Measurements from ENCODE around the gene RIMBP2.

Gene RIMBP2

DNA sequence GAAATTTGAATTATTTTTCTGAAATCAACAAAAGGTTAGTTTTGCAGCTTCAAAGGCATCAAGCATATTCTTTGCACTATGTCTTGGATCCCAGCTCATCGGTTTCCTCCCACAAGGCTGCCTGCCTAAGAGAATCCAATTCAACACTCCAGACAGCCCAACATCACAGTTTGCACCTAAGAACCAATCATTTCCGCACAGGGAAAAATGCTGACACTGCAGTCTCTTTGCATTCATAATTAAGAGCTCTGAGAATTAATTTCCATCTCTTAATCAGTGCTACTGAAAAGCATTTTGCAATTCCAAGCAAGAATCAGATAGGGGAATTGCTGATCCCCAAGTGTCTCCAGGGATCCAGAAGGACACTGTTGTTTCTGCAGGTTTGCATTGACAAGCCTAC lies 202.5 kb downstream of the RIMBP2 start:
- TF ChIP-seq, protein P1, sequence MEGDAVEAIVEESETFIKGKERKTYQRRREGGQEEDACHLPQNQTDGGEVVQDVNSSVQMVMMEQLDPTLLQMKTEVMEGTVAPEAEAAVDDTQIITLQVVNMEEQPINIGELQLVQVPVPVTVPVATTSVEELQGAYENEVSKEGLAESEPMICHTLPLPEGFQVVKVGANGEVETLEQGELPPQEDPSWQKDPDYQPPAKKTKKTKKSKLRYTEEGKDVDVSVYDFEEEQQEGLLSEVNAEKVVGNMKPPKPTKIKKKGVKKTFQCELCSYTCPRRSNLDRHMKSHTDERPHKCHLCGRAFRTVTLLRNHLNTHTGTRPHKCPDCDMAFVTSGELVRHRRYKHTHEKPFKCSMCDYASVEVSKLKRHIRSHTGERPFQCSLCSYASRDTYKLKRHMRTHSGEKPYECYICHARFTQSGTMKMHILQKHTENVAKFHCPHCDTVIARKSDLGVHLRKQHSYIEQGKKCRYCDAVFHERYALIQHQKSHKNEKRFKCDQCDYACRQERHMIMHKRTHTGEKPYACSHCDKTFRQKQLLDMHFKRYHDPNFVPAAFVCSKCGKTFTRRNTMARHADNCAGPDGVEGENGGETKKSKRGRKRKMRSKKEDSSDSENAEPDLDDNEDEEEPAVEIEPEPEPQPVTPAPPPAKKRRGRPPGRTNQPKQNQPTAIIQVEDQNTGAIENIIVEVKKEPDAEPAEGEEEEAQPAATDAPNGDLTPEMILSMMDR (IDR thresholded peaks at IDR 0.05; ENCODE audit: insufficient read depth, low read depth, low read length, missing control alignments) = no peak
- H3K4me3 ChIP-seq (ENCODE audit: low read depth, low read length) = no peak overlapping the region
- DNase-seq (ENCODE audit: low read depth) = no peak

DNA sequence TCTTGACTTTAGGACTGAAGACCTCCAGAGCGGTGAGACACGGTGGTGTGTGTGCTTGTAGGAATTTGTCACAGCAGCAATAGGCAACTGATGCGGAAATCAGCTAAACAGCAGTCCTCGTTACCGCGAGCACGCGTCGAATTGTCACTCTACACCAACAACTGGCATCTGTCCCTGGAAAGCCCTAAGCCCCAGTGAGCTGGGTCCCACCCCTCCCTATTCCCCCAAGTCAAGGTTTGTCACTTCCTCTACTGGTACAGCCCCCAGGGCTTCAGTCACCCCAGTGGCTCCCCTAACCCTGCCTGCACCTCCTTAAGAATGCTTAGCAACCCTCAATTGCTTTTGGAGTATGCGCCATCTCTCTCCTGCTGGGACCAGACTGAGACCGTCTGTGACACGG lies 204.8 kb downstream of the RIMBP2 start:
- no peak overlapping the region for H3K4me3 ChIP-seq (ENCODE audit: low read depth, low read length)
- TF ChIP-seq, protein P1 (IDR thresholded peaks at IDR 0.05; ENCODE audit: insufficient read depth, low read depth, low read length, missing control alignments) = no peak
- DNase-seq (ENCODE audit: low read depth) = no peak

DNA sequence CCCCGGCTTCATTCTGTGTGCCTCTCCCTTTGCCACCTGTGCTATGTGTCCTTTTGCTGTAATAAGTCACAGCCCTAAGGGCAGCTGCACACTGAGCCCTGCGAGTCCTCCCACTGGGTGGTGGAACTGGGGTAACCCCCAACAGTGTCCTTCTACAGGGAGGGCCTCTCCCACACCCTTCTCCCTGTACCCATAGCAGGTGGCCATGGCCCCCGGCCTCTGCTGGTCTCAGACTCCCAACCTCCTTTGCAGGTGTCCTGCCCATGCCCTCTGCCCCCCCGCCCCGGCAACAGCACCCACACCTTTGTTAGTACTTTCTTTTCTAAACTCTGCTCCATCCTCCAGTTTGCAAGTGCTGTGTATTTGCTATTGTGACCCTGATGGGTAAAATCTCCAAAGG lies 206.6 kb downstream of the RIMBP2 start:
- TF ChIP-seq, protein P1 (IDR thresholded peaks at IDR 0.05; ENCODE audit: insufficient read depth, low read depth, low read length, missing control alignments) = no peak
- no peak for DNase-seq (ENCODE audit: low read depth)
- H3K4me3 ChIP-seq (ENCODE audit: low read depth, low read length) = no peak overlapping the region

DNA sequence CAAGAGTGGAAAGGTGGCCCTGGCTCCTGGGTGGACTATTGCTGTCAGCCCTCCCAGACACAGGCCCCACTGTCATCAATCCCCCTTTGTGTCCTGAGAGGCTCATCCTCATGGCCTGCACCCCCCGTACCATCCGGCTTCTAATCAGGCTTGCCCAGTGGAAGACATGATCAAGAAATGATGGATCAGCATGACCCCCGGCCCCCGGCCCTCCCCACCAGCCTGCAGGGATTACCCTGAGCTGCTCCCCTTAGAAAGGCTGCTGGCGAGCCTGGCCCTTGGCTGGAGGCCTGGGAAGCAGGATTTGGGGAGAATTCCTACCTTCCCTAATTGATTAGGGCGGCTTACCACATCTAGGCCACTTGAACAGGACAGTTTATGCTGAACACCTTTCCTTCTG lies 207.3 kb downstream of the RIMBP2 start:
- no peak overlapping the region for H3K4me3 ChIP-seq (ENCODE audit: low read depth, low read length)
- DNase-seq (ENCODE audit: low read depth) = no peak
- TF ChIP-seq, protein P1 (IDR thresholded peaks at IDR 0.05; ENCODE audit: insufficient read depth, low read depth, low read length, missing control alignments) = no peak

DNA sequence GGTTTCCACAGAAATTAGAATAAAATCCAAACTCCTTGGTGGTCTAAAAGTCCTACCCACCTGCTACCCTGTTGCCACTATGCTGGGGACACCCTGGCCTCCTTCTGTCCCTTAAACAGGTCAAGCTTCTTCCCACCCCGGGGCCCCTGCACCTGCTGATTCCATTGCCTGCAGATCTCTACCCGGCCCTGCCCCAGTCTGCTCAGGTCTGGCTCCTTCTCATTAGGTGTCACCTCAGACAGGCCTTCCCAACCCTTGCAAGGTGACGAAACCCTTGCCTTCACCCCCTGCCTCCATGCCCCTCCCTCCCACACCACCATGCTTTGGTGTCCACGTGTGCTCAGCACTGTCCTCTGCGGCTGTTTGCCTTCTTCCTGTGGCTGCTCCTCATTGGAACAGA lies 207.8 kb downstream of the RIMBP2 start:
- TF ChIP-seq, protein P1 (IDR thresholded peaks at IDR 0.05; ENCODE audit: insufficient read depth, low read depth, low read length, missing control alignments) = no peak
- H3K4me3 ChIP-seq (ENCODE audit: low read depth, low read length) = no peak overlapping the region
- DNase-seq (ENCODE audit: low read depth) = no peak

DNA sequence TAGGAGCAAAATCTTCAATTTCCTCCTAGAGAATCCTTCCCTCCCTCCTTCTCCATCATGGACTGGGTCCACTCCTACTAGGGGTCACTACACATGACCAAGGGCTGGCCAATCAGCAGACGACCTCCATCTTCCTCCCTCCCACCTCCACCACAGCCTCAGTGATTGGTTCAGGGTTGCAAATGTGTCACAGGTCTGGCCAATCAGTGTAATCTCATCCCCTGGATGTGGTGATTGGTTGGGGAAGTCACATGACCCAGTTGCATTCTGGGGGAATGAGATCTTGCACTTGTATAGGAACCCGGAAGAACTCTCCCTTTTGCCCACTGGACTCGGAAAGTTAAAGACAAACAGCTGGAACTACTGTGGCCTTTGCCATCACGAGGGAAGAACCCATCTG lies 209.3 kb downstream of the RIMBP2 start:
- H3K4me3 ChIP-seq (ENCODE audit: low read depth, low read length) = no peak overlapping the region
- TF ChIP-seq, protein P1 (IDR thresholded peaks at IDR 0.05; ENCODE audit: insufficient read depth, low read depth, low read length, missing control alignments) = no peak
- DNase-seq (ENCODE audit: low read depth) = peak; percentile 3

DNA sequence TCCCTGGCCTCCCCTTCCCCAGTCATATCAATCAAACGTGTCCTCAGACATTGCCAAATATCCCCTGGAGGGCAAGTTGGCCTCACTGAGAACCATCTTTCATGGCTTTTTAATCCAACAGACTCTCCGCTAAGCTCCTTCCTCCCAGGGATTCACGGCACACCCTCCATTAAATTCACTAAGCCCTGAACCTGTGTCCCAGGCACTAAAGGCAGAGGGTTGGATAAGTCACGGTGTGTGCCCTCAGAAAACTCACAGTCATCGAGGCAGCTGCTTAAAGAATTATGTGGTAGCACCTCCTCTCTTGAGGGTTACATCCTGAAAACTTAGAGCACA lies 211.3 kb downstream of the RIMBP2 start:
- TF ChIP-seq, protein P1 (IDR thresholded peaks at IDR 0.05; ENCODE audit: insufficient read depth, low read depth, low read length, missing control alignments) = no peak
- no peak for DNase-seq (ENCODE audit: low read depth)
- no peak overlapping the region for H3K4me3 ChIP-seq (ENCODE audit: low read depth, low read length)

Measured in GM12865 (cell line).